ENCODE results near the gene TXLNB. TPM values are rescaled to one million over a fixed set of nuclear protein-coding genes. Genes with fewer than 3 reads are reported as not detected.

The TXLNB gene
- total and polyA plus RNA-seq, 2 of the 13 experiments (the other 11 are each of a cell fraction or from before 2014, with no cell fraction given): not detected

- H3K9ac ChIP-seq (ENCODE audit: insufficient read depth, low read depth, low read length): no peak overlapping the region
- intact Hi-C loops (cut with micrococcal nuclease; ENCODE audit: unreplicated experiment): no loop called here
- WGBS (ENCODE audit: low lambda C conversion rate): 16% methylated on average over 2 of the region's 2 CpGs
These were observed 86.8 kb downstream of the TXLNB start for GRCh38 chr6:139204978-139205377.

More at GRCh38 chr6:139204978-139205377, 86.8 kb downstream of the TXLNB start:
- Histone ChIP-seq H3K4me3 (replicated peaks in 1 of 3; ENCODE audit: insufficient read depth in 1 of 3, low read depth in 2 of 3, low read length in 3 of 3) (no peak overlapping the region), H4K20me1 (ENCODE audit: insufficient read depth, low read length) (no peaks in the 10 kb centered on the region), H2AFZ (ENCODE audit: low read length) (no peak overlapping the region), H3K27me3 (ENCODE audit: control insufficient read depth in 1 of 2, insufficient read depth in 2 of 2, low read length in 2 of 2) (no peaks in the 10 kb centered on the region), H3K4me2 (ENCODE audit: low read depth, low read length) (no peak overlapping the region), H3K79me2 (ENCODE audit: insufficient read depth, low read length) (no peaks in the 10 kb centered on the region), H3K9me3 (ENCODE audit: low read length) (peaks cover 27% of the 10 kb centered on the region; the same call in 1 of the 2 replicates), H3K36me3 (replicated peaks in 1 of 2; ENCODE audit: control insufficient read depth in 1 of 2, insufficient read depth in 2 of 2, low read length in 2 of 2) (no peaks in the 10 kb centered on the region), H3K27ac (ENCODE audit: extremely low read length, insufficient read depth, low read length) (no peak overlapping the region), H3K4me1 (ENCODE audit: insufficient read depth, low read length) (no peaks in the 10 kb centered on the region)
- ATAC-seq: no peak
- TF ChIP-seq HDAC1 (CRISPR knock-in tag; IDR thresholded peaks at IDR 0.05) (no peak), ZNF414 (CRISPR knock-in tag; IDR thresholded peaks at IDR 0.05) (no peak), ZNF574 (CRISPR knock-in tag; IDR thresholded peaks at IDR 0.05) (peak; percentile 62)
- in situ Hi-C loops (cut with HindIII; ENCODE audit: extremely low pct_ligation_motif_present, low pct_unique_long_range_greater_than_20kb): no loop called here
- ChIA-PET CTCF (ENCODE audit: low intra/inter-chr PET ratio, low total read pairs) (no interaction called here), POLR2A (no interaction called here)
- FAIRE-seq: no peak
- no peak for DNase-seq (ENCODE audit: low spot score)
- no TSS peak for BruUV-seq (replicated peaks)

All from HepG2 (cell line).